SK-N-SH (cell line): Measurements from ENCODE around the gene TAF13.

Experiments used
- CTCF ChIP-seq: fragments of 200-600 bp; sonication (generic); IDR thresholded peaks from 2 replicates; pipeline ENCODE4 v1.6.1; 2017; ENCODE audit warnings: antibody characterized with exemption, mild to moderate bottlenecking, moderate library complexity
- EP300 ChIP-seq, 2 experiments: IDR thresholded peaks; 2 replicates each; pipeline versions ENCODE4 v1.4.0 to v1.6.1; 2012; ENCODE audit warnings: borderline replicate concordance in 1 of 2, low read depth in 1 of 2, low read length in 1 of 2
- SIN3A ChIP-seq: IDR thresholded peaks from 2 replicates; pipeline ENCODE4 v1.6.1; 2012; ENCODE audit warnings: low read depth, mild to moderate bottlenecking, low read length, moderate library complexity, borderline replicate concordance

- no peak for TF ChIP-seq CTCF
- no peak for TF ChIP-seq EP300 (IDR thresholded peaks at IDR 0.05; ENCODE audit: borderline replicate concordance in 1 of 2, low read depth in 1 of 2, low read length in 1 of 2)
- TF ChIP-seq SIN3A = no peak
Measured at GRCh38 chr1:109083501-109083900, 7.7 kb upstream of the TAF13 start.
